Esophagus squamous epithelium (tissue), 5 donors: ENCODE results near the gene PHRF1. TPM values are rescaled to one million over a fixed set of nuclear protein-coding genes. Genes with fewer than 3 reads are reported as not detected.

Experiments
- DNase-seq: peaks from one replicate; lab custom pipeline; 2025; lab: John Stamatoyannopoulos, UW
- H3K27ac ChIP-seq, 4 donors: fragments of 200-600 bp; sonication (generic); one replicate each; pipeline ENCODE4 v1.5.1; 2016 to 2019; ENCODE audit warnings: mild to moderate bottlenecking in 1 of 4
- H3K27me3 ChIP-seq, 4 donors: fragments of 200-600 bp; sonication (generic); 1 replicate in 3 of 4; 2 replicates in 1 of 4; pipeline versions ENCODE4 v1.5.1 to v1.6.0; 2017 to 2021; ENCODE audit warnings: antibody characterized with exemption in 1 of 4
- H3K36me3 ChIP-seq, 3 donors: fragments of 200-600 bp; sonication (generic); one replicate each; pipeline ENCODE4 v1.5.1; 2016 to 2019
- H3K4me1 ChIP-seq, 3 donors: fragments of 200-600 bp; sonication (generic); one replicate each; pipeline ENCODE4 v1.5.1; 2017 to 2019
- H3K4me3 ChIP-seq, 4 donors: fragments of 200-600 bp; sonication (generic); 1 replicate in 3 of 4; 2 replicates in 1 of 4; pipeline ENCODE4 v1.5.1; 2016 to 2019; ENCODE audit warnings: mild to moderate bottlenecking in 2 of 4, moderate library complexity in 1 of 4
- H3K9me3 ChIP-seq, 3 donors: fragments of 200-600 bp; sonication (generic); one replicate each; pipeline ENCODE4 v1.5.1; 2016 to 2019
- CTCF ChIP-seq, 6 experiments: fragments of 450-650 bp in 4 of 6; fragments of 200-600 bp in 2 of 6; sonication (generic) in 2 of 6; IDR thresholded peaks; one replicate each; pipeline ENCODE4 v1.5.1; 2016 to 2019; ENCODE audit warnings: antibody characterized with exemption in 6 of 6, mild to moderate bottlenecking in 4 of 6, moderate library complexity in 4 of 6
- POLR2A ChIP-seq, 4 donors: fragments of 450-650 bp; IDR thresholded peaks; one replicate each; pipeline ENCODE4 v1.6.1; 2017; ENCODE audit warnings: antibody characterized with exemption in 4 of 4, mild to moderate bottlenecking in 4 of 4, moderate library complexity in 3 of 4
- WGBS, 2 donors: methylation state at CpG; one replicate each; pipeline ENCODE4 v1.1.5; 2018; 5-methylcytosine and 5-hydroxymethylcytosine counted together
- intact Hi-C: fragments of 100-400 bp; cut with DNase I; formaldehyde crosslinking; loops from one replicate; pipeline ENCODE4 v1.15.0; 2022
- total RNA-seq, 4 donors: library from RNA; depleted of rRNA; stranded (reverse); fragments of >200 nt; gene quantifications; one replicate each; pipeline ENCODE4 v1.1.0, GENCODE V29; 2016
- donor health status: DM: yes; HTN: yes; CAD: no.

Gene PHRF1
- total RNA-seq, 4 donors from 2014 or later = 11.7 to 30.6 (median 24.2) TPM

- Histone ChIP-seq H3K4me1 (peaks cover 40 to 54% (median 43%) of the 10 kb centered on the region in 3 donors), H3K9me3 (no peaks in the 10 kb centered on the region), H3K4me3 (peak overlapping the region; percentile 58 to 97 (median 74)), H3K36me3 (no peaks in the 10 kb centered on the region), H3K27ac (peak overlapping the region; percentile 73 to 89 (median 82)), H3K27me3 (peaks cover 0 to 9% (median 0%) of the 10 kb centered on the region in 4 donors)
- peak in 1 of 4 donors; percentile 62 for TF ChIP-seq POLR2A (IDR thresholded peaks at IDR 0.05)
- TF ChIP-seq CTCF (IDR thresholded peaks at IDR 0.05) = no peak
- 0% methylated on average over 2 of the region's 81 CpGs; no CpG with 5 or more reads in 1 of the 2 donors for WGBS, 2 donors
- no peak for DNase-seq
- intact Hi-C loops = loop anchor here (5.0 kb wide), 1 partner anchor 37 kb away; no protein-coding TSS in a partner anchor
These were observed 816 bp upstream of the PHRF1 start for GRCh38 chr11:575313-575995.

- TF ChIP-seq POLR2A (IDR thresholded peaks at IDR 0.05) (no peak), CTCF (IDR thresholded peaks at IDR 0.05) (no peak)
- H3K27me3 ChIP-seq = peaks cover 0 to 9% (median 0%) of the 10 kb centered on the region in 4 donors
- H3K4me1 ChIP-seq = peaks cover 41 to 64% (median 43%) of the 10 kb centered on the region in 3 donors
- H3K9me3 ChIP-seq = no peaks in the 10 kb centered on the region
- 10 to 16% methylated on average over 12 to 16 of the region's 48 CpGs for WGBS, 2 donors
- H3K36me3 ChIP-seq = peaks cover 0 to 9% (median 4%) of the 10 kb centered on the region in 3 donors
- H3K4me3 ChIP-seq = peak overlapping the region; percentile 73 to 97 (median 82)
- intact Hi-C loops = loop anchor here (5.0 kb wide), 1 partner anchor 35 kb away; no protein-coding TSS in a partner anchor
- DNase-seq = no peak
- peak overlapping the region; percentile 94 to 99 (median 96) for H3K27ac ChIP-seq
These were observed 741 bp downstream of the PHRF1 start for GRCh38 chr11:576811-577610.

GRCh38 chr11:577611-577894 is 1.3 kb downstream of the PHRF1 start:
- peak overlapping the region; percentile 94 to 99 (median 96) for H3K27ac ChIP-seq
- no peak for TF ChIP-seq POLR2A (IDR thresholded peaks at IDR 0.05)
- TF ChIP-seq CTCF (IDR thresholded peaks at IDR 0.05) = no peak
- H3K4me1 ChIP-seq = peaks cover 41 to 64% (median 43%) of the 10 kb centered on the region in 3 donors
- H3K4me3 ChIP-seq = peak overlapping the region; percentile 73 to 97 (median 82)
- no peaks in the 10 kb centered on the region for H3K9me3 ChIP-seq
- 39 to 41% methylated on average over 6 of the region's 6 CpGs for WGBS, 2 donors
- H3K36me3 ChIP-seq = peaks cover 0 to 14% (median 10%) of the 10 kb centered on the region in 3 donors
- intact Hi-C loops = loop anchor here (5.0 kb wide), 1 partner anchor 35 kb away; no protein-coding TSS in a partner anchor
- peaks cover 0 to 9% (median 0%) of the 10 kb centered on the region in 4 donors for H3K27me3 ChIP-seq
- no peak for DNase-seq

- H3K4me1 ChIP-seq = peaks cover 41 to 64% (median 43%) of the 10 kb centered on the region in 3 donors
- H3K36me3 ChIP-seq = peaks cover 3 to 23% (median 19%) of the 10 kb centered on the region in 3 donors
- DNase-seq = no peak
- TF ChIP-seq CTCF (IDR thresholded peaks at IDR 0.05) (no peak), POLR2A (IDR thresholded peaks at IDR 0.05) (no peak)
- 32 to 57% methylated on average over 17 to 21 of the region's 21 CpGs for WGBS, 2 donors
- H3K27ac ChIP-seq = peak overlapping the region; percentile 63 to 99 (median 95)
- intact Hi-C loops = loop anchor here (5.0 kb wide), 1 partner anchor 34 kb away; no protein-coding TSS in a partner anchor
- peak overlapping the region in 2 of 4 donors; percentile 87 to 97 for H3K4me3 ChIP-seq
- H3K9me3 ChIP-seq = no peaks in the 10 kb centered on the region
- peaks cover 0 to 9% (median 0%) of the 10 kb centered on the region in 4 donors for H3K27me3 ChIP-seq
These were observed 2.2 kb downstream of the PHRF1 start for GRCh38 chr11:578276-579035.
